Measurements from ENCODE around the gene IDI1.

- no peak for TF ChIP-seq CTCF (IDR thresholded peaks at IDR 0.05)
- no peak for TF ChIP-seq POLR2AphosphoS5 (IDR thresholded peaks at IDR 0.05; ENCODE audit: low read depth, low read length)
- TF ChIP-seq TAF1 (IDR thresholded peaks at IDR 0.05; ENCODE audit: borderline replicate concordance, low read depth, low read length): no peak
- TF ChIP-seq GABPA (IDR thresholded peaks at IDR 0.05; ENCODE audit: low read depth): no peak
- TF ChIP-seq EZH2phosphoT487 (IDR thresholded peaks at IDR 0.05; ENCODE audit: borderline replicate concordance, low read depth): no peak
- TF ChIP-seq RAD21 (IDR thresholded peaks at IDR 0.05; ENCODE audit: low read length): peak; percentile 15
- TF ChIP-seq SIN3A (IDR thresholded peaks at IDR 0.05; ENCODE audit: borderline replicate concordance, low read depth, low read length): peak; percentile 34; the same call in 1 of the 2 replicates
These were observed 579 bp downstream of the IDI1 start for GRCh38 chr10:1048349-1048731.
